Transverse colon (tissue), 4 donors: Measurements from ENCODE around the gene CCDC197.

Experiments
- CTCF ChIP-seq, 5 experiments: fragments of 200-600 bp in 3 of 5; fragments of 450-650 bp in 2 of 5; sonication (generic) in 3 of 5; IDR thresholded peaks; 1 replicate in 2 of 5; 2 replicates in 3 of 5; pipeline ENCODE4 v1.5.1; 2016 to 2017; ENCODE audit warnings: antibody characterized with exemption in 5 of 5, inconsistent platforms in 3 of 5, mild to moderate bottlenecking in 2 of 5, moderate library complexity in 1 of 5
- EP300 ChIP-seq: sonication (generic); formaldehyde crosslinking; IDR thresholded peaks from one replicate; pipeline ENCODE4 v1.6.1; 2017; ENCODE audit warnings: antibody characterized with exemption, low read depth
- POLR2A ChIP-seq: fragments of 450-650 bp; IDR thresholded peaks from one replicate; pipeline ENCODE4 v1.6.1; 2016; ENCODE audit warnings: antibody characterized with exemption, mild to moderate bottlenecking, moderate library complexity
- POLR2AphosphoS5 ChIP-seq, 3 donors: sonication (generic); formaldehyde crosslinking; IDR thresholded peaks; one replicate each; pipeline ENCODE4 v1.6.1; 2016; ENCODE audit warnings: antibody characterized with exemption in 3 of 3

- TF ChIP-seq CTCF (IDR thresholded peaks at IDR 0.05) (no peak), POLR2A (no peak), POLR2AphosphoS5 (IDR thresholded peaks at IDR 0.05) (no peak), EP300 (no peak)
Measured at GRCh38 chr14:93997916-93998870, 1.1 kb downstream of the CCDC197 start.
